Activated CD8-positive, alpha-beta memory T cell treated with anti-CD3 and anti-CD28 coated beads for 1 hour (primary cell): ENCODE results near the gene NOL11.
A peak's percentile ranks its signal among the peaks of the same experiment; 100 is the strongest.
"Not testable (repeated sequence)": the region's sequence is repeated elsewhere in the genome, so short reads cannot be mapped to it uniquely, and the experiment has no call there.

ENCODE experiments used
- DNase-seq, 2 donors: peaks; one replicate each; pipeline ENCODE4 v3.0.0-alpha.2; 2020; ENCODE audit warnings: low read depth in 1 of 2; ENCODE audit errors: extremely low read depth in 1 of 2

Gene NOL11

DNA sequence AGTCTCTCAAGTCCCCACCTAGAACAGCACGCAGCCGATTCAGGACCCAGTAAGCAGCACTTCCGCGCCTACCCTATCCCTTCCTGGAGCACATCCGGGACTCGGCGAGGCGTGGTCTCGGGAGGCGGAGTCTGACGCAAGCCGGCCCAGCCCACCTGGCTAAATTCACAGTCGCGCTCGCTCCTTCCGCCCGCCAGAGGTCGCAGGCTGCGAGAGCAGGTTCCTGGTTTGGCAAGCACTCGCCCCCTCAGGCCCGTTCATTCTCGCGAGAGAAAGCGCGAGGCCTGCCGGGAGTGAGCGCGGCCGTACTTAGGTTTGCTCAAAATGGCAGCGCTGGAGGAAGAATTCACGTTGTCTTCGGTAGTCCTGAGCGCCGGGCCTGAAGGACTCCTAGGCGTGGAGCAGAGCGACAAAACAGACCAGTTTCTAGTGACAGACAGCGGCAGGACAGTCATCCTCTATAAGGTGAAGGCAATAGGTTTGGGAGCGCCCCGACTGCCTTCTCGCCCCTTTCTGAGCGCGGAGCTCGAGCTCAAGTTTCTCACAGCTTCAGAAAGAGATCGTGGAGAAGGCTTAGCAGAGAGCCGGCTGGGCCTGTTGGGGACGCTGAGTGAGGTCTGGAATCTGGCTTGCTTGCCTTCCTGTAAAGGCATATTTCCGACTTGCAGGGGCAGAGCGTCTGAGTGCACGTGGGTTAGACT, at the start of gene NOL11:
TSS of gene NOL11 (plus strand) at position 313 of the 701 bp plus-strand sequence. CDS start at position 325, 12 bp downstream.
- peak; percentile 98 for DNase-seq

DNA sequence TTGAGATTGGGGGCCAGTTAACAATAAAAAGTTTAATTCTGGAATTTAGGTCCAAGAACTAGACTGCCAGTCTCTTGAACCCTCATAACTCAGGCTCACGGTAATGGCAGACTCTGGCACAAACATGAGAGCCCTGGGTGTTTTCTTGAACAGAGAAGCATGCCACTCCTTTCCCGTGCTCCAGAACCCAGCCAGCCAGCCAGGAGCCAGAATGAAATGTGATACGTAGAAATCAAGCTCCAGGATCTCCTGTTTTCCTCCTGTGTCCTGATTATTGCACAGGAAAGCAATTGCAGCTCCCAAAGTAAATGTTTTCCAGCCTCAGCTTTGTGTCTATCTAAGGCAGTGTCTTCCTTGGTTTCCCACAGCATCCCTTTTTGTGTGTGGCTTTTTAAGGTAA, 46.2 kb upstream of the NOL11 start:
- DNase-seq = no peak

DNA sequence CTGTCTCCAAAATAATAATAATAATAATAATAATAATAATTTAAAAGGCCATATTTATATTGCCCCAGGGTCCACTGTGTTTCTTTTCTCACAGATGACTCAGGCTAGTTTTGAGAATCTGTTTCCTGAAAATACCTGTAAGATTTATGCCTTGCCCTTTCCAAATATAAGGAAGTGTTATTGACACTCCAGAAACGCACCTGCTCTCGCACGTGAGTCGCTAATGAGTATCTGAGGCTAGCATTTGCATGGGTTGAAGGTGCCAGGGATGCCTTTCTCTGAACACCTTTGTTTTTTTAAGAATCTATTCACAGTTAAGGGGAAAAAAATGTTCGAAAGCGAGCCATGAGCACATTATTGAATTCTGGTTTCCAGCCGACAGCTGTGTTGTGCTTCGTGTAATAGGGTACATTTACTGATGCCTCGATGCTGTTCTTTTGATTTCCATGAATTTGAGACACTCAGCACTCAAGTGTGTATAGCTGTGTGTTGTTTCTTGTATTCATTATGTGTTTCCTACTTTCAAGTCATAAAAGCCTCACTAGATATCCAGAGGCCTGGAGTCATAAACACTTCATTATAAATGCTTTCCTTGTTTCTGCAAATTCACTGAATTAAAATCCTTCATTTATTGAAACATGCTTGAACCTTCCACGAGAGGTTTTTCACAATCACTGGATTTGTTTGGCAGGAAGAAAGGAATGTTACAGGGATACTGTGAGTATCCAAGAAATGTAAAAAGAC, 45.0 kb upstream of the NOL11 start:
- DNase-seq = no peak

DNA sequence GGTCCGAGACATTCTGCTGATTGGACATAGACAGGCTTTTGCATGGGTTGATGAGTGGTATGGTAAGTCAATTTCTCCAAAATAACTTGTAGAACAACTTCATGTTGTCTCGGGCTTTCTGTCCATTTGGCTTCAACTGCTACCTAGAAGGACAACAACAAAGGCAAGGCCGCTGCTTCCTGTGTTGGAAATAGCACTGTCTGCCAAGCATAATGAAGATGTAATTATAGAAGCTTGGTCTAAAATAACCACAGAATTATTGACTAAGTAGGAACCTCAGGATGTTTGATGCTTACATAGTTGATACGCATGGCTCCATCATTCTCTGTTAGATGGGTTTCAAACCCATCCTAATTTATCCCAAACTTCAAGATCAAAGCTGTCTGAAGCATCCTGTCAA, 42.3 kb upstream of the NOL11 start:
- DNase-seq = no peak

DNA sequence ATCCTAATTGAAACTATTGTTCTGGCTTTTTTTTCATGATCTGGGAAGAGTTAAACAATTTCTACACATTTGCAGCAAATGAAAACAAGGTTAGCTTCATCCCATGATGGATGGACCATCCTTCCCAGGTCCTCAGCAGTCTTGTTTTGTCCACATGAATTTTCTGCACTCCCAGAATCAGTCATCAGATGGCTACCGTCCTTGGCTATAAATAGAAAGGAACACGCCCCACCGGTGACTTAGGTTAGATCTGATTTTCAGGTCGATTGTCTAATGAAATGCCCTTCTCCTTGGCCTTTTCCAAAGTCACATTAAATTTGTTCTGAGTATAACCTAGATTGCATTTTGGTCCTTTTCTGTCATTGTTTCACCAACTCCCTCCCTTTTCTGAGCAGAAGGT, 41.4 kb upstream of the NOL11 start:
- DNase-seq = no peak

DNA sequence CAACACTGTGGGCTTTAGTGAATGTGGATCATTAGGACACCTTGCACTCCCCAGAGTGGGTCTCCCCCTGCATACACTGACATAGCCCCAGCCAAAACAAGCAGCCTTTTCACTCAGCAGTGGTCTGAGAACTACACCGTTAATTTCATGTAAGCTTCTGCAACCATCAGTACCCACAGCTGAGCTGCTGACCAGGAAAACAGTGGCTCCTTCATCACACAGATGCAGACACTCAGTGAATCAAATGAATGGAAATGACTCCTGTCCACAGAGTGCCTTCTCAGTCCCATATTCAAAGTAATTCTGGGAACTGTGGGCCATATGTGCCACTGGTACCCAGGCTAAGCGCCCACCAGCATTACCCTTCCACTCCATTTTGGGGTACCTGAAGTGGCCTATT, 39.3 kb upstream of the NOL11 start:
- DNase-seq = no peak

DNA sequence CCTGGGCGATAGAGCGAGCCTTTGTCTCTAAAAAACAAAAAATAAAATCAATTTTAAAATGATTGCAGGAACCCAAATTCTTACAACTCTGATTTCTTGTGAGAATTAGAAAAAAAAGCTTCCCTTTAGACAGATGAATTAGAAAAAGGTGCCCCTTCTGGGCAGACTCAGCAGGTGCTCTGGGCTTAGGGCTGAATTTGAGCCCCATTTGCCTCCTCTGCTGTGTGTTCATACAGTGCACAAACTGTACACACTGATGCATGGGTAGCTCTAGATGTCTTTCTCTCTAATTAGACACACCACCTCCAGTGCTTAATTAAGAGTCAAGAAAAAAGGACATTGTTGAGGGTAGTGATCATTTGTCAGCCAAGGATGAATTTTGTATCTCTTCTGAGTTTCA, 38.5 kb upstream of the NOL11 start:
- DNase-seq = no peak

DNA sequence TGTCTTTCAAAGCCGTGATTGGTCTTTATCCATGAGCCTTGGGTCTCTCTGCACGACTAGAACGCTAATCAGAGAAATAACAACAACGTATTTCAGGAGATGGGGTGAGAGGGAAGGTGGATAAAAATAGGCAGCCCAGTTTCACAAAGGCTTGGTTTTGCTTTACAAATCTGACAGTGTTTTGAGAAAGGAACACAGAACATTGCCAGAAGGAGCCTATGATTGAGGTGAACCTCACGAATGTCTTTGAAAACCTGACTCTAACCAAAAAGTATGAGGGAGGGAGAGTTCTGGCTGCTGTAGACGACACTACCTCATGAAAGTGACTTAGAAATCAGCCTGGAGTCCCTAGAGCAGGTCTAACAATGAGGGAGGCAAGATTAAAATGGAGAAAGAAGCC, 38.0 kb upstream of the NOL11 start:
- DNase-seq = no peak

DNA sequence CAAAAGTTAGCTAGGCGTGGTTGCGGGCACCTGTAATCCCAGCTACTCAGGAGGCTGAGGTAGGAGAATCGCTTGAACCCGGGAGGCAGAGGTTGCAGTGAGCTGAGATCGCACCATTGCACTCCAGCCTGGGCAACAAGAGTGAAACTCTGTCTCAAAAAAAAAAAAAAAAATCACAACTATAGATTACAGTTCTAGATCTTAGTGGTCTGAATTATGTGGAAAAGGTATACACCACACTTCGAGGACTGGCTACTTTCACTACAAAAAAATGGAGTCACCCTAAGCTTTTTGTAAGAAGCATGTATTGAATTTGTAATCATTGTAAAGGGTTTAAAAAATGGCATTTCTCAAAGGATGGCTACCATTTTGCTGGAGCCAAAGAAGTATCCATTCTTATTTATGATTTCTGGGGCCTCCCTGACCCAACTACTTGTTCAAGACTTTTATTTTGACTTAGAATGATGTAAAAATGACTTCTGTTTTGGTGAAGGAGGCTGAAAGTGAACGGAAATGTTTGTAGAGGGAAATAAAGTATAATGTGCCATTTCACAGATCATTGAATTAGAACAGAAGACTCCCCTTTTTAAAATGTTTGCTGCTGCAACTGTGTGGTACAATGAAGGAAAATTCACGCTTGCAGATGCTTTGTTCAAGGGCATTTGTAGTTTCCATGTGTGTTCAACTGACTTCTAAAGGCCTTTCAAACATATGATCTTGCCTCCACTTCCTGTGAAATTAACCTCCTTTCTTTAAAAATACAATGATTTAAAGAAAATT, 37.1 kb upstream of the NOL11 start:
- DNase-seq = no peak

DNA sequence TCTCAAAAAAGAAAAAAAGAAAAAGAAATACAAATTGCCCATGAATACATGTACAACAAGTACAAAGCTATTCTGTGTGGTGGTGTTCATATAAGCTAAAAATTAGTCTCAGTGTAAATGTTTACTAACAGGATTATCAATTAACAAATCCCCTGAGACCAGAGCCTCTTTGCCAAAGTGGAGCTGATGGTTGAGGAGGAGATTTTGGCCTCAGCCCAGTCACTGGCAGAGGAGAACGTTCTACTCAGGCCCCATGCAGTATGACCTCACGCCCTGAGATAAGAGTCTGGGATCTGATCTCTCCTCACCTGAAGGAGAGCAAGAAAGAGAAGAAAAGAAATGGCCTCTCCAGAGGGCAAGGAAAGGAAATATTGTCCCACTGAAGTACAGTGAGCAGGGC, 35.5 kb upstream of the NOL11 start:
- no peak for DNase-seq

DNA sequence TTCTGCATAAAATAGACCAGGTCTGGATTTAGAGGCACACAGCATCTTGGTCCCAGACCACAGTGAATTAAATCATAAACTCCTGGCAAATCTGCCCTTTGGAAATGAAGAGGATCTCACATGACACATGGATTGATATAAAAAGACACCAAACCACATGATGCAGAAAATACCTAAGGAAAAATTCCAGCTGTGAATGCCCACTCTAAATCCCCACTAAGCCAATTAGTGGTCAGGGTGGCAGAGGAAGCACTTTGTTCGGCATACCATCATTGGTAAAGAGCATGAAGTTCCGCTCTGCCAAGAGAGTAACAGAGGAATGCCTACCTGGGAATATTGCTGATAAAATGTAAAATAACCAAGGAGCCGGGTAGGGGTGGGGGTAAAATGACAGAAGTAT, 32.4 kb upstream of the NOL11 start:
- DNase-seq = no peak

DNA sequence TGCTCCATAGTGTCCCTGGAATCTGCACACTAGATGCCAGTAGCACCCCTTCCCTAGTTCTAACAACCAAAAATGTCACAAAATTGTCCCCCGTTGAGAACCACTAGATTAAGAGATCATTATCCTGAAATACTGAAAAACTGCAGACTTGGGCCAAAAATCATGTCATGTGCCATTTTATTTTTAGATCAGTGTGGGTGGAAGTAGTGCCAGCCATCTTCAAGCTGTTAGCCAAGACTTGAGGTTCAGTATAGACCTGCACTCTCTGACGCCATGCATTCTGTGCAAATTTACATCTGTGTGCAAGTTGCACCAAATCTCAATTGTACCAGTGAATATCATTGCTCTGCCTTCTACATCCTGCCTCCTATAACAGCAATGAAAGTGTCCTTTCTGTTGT, 31.5 kb upstream of the NOL11 start:
- no peak for DNase-seq

DNA sequence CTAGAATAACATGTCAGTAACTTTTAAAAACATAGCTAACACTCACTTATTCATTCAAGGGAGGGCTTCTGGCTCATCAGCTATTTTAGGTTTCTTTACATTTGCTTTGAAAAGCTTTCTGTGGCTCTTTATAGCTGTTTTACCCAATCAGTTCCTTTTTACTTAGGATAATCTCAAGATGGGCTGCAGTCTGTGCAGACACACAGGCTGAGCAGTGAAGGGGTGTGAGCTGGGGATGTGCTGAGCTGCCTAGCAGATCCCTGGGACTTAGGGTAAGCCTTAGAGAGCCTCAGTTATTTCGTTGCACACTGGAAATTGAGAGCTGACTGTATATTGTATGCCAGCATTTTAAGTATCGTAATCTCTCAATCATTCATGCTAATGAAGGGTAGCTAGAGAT, 30.2 kb upstream of the NOL11 start:
- DNase-seq = no peak

DNA sequence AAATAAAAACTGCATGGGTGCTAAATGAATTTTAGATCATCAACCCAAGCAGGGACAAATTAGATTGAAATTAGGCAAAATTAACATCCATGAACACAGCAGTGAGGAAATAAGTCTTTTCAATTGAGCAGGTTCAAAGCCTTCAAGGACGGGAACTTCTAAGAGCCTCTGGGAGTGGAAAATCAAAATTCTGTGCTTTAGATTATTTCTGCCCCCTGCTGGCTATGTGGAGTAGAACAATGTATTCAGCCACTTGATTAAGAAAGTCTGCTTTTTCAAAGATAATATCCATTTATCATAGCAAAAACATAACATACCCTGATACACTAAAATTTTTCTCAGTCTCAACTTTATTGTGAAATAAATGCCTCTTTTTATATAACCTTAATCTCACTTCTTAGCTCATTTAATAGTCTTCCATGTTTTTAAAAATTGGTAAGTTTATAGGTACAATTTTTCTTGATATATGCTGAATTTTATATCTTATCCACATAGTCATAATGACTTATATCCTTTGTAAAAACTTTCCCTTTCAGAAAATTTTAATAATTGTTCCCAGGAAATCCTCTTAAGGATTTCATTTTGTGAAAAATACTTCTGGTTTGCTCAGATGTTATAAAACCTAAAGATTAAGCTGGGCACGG, 28.1 kb upstream of the NOL11 start:
- DNase-seq = peak; percentile 9 to 11

DNA sequence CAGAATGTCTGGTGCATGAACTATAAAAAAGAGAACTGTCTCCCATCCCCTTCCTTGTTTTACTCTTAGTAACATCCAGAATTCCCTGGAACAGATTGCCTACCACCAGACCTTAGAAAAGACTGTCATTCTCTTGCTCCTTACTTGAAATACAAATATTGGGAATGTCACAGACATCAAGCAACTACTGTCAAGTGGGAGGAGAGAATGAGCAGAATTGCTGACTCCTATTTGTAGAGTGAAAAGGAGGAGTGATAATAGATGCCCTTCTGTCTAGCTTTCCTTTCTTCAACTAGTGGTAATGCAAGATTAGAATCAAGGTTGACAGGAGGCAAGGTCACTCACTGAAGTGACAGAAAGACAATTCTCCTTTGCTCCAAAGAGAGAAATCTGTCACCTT, 23.9 kb upstream of the NOL11 start:
- DNase-seq = no peak

DNA sequence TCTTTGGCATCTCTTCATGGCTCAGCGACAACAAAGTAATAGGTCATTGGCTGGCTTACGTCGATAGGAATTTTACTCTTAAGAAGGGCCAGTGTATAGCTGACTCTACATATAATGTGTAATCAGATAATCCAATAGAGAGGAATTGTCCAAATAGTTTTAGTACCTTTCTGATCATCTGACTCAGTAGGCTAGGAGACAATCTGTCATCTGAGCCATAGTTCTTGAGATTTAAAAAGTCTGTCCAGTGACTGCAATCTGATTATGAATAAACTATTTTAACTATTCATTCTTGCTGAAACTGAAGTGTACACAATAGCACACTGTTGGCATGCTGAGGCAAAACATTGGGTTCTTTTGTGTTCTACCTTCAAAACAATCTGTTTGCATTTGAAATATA, 21.4 kb upstream of the NOL11 start:
- no peak for DNase-seq

DNA sequence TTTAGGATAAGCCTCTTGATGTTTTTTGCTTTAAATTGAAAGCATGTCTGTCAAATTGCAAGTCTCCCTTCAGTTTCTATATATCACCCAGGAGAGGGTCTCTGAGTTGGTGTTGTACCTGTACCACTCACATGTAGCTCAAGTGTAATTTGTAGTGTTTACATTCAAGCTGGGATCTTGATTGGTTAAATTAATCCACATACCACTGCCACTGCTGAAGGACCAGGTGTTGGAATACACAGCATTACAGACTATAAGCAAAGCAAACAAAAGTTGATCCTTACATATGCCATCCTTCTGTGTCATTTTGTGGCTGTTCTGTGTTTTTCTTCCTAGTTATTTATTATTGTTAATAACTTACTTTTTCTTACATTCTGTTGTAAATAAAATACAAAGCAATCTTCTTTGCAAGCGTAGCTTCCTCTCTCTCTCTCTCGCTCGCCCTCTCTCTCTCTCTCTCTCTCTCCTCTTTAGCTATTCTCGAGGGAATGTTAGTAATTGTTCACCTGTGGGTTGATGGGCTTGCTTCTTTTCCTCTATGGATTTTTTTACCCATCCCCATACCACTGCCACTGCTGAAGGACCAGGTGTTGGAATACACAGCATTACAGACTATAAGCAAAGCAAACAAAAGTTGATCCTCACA, 20.8 kb upstream of the NOL11 start:
- DNase-seq = no peak

DNA sequence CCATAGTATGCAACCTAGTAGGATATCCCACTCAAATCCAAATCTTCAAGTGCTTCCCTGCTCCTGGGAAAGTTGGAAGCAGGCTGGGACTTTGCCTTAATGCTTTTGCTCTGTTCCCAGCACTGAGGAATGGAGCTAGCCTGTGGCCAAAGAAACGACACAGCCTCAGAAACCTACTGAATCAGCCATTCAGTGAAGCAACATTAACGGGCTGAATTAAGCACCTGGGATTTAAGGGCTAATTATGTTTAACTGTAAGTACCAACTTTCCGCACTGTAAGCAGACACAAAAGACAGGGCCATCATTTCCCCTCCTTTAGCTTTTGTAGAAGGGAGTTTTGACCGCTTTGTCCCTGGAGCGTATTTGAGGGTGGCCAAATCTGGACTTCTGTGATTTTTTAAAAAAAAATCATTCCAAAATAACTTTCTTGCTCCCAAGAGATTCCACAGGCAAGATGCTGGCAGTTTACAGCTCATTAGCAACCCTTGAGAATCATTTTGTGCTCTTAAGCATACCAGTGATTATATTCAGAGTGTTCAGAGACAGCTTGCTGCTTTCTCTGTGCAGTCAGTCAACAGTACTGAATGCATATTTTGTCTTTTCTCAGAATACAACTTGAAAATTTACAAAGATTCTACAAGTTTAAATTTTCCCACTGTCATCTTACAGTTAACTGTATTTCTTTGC, 17.6 kb upstream of the NOL11 start:
- no peak for DNase-seq

DNA sequence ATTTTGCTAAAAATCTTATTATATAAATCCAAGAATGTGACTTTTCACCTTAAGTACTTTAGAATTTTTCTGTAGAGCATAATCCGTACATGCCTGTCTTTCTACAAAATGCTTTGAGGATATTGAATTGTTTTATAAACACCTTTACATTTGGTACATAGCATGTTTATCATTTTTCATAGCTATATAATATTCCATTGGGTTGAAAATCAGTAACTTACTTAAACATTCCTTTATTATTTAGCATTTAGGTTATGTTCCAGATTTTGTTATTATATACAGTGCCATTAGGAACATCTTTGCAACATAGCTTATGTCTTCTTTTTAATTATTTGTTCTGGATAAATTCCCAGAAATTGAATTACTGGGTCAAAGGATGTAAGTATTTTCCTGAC, 17.0 kb upstream of the NOL11 start:
- DNase-seq = no peak

DNA sequence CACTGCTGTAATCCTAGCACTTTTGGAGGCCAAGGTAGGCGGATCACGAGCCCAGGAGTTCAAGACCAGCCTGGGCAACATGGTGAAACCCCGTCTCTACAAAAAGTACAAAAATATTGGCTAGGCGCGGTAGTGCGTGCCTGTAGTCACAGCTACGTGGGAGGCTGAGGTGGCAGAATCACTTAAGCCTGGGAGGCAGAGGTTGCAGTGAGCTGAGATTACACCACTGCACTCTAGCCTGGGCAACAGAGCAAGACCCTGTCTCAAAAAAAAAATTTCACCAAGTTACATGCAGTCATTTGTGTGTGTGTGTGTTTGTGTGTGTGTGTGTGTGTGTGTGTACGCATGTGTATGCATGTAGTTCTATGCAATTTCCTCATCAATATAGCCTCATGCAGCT, 14.9 kb upstream of the NOL11 start:
- not testable (repeated sequence) for DNase-seq
